ENCODE measurements around the gene CDH23. TPM values are rescaled to one million over a fixed set of nuclear protein-coding genes. Genes with fewer than 3 reads are reported as not detected.

CDH23 gene
- total RNA-seq, 1 experiment from 2014 or later = 2.9 TPM

GRCh38 chr10:71819985-71820384 lies 423.3 kb downstream of the CDH23 start:
- no peak for TF ChIP-seq ZNF121 (CRISPR knock-in tag; IDR thresholded peaks at IDR 0.05)
- TF ChIP-seq GTF2I (CRISPR knock-in tag; conservative IDR thresholded peaks at IDR 0.05) = no peak
- TF ChIP-seq ZNF512 (CRISPR knock-in tag; IDR thresholded peaks at IDR 0.05; ENCODE audit: borderline replicate concordance) = no peak
- no peak for TF ChIP-seq GABPB1 (CRISPR knock-in tag; IDR thresholded peaks at IDR 0.05)
- no peak for TF ChIP-seq EMX1 (CRISPR knock-in tag; IDR thresholded peaks at IDR 0.05)
- TF ChIP-seq ATF3 (CRISPR knock-in tag; conservative IDR thresholded peaks at IDR 0.05) = no peak
- TF ChIP-seq NR2C2 (CRISPR knock-in tag; IDR thresholded peaks at IDR 0.05) = no peak
- Mint-ChIP-seq H3K27ac (no peak overlapping the region), H3K27me3 (ENCODE audit: low read depth) (no peaks in the 10 kb centered on the region), H3K36me3 (peaks cover 81% of the 10 kb centered on the region), H3K4me3 (no peak overlapping the region), H3K9me3 (no peaks in the 10 kb centered on the region), H3K4me1 (peaks cover 17% of the 10 kb centered on the region)
- POLR2A ChIA-PET = interaction anchor here (0.6 kb wide), 1 partner anchor 14 kb away, joined by 3 read pairs; no protein-coding TSS in a partner anchor
- DNase-seq (ENCODE audit: low spot score) = no peak
- CTCF ChIA-PET = no interaction called here
- no peak for ATAC-seq

GRCh38 chr10:71820966-71821365 lies 424.2 kb downstream of the CDH23 start:
- POLR2A ChIA-PET = no interaction called here
- no peaks in the 10 kb centered on the region for H3K27me3 Mint-ChIP-seq (ENCODE audit: low read depth)
- H3K36me3 Mint-ChIP-seq = peaks cover 85% of the 10 kb centered on the region
- CTCF ChIA-PET = no interaction called here
- H3K4me3 Mint-ChIP-seq = no peak overlapping the region
- H3K27ac Mint-ChIP-seq = no peak overlapping the region
- no peaks in the 10 kb centered on the region for H3K9me3 Mint-ChIP-seq
- H3K4me1 Mint-ChIP-seq = peaks cover 27% of the 10 kb centered on the region
- DNase-seq (ENCODE audit: low spot score) (no peak), ATAC-seq (no peak)
- TF ChIP-seq TEAD1 (CRISPR knock-in tag; IDR thresholded peaks at IDR 0.05) (no peak), JUN (CRISPR knock-in tag; IDR thresholded peaks at IDR 0.05) (no peak), SOX15 (CRISPR knock-in tag; IDR thresholded peaks at IDR 0.05) (no peak), CREM (CRISPR knock-in tag; IDR thresholded peaks at IDR 0.05) (no peak), E2F5 (CRISPR knock-in tag; IDR thresholded peaks at IDR 0.05) (no peak), PRDM15 (CRISPR knock-in tag; IDR thresholded peaks at IDR 0.05) (no peak), ZNF263 (CRISPR knock-in tag; IDR thresholded peaks at IDR 0.05; ENCODE audit: low read depth) (no peak), NR1H2 (CRISPR knock-in tag; IDR thresholded peaks at IDR 0.05) (no peak), JAZF1 (CRISPR knock-in tag; IDR thresholded peaks at IDR 0.05) (no peak), E2F1 (CRISPR knock-in tag; IDR thresholded peaks at IDR 0.05) (no peak), AFF4 (CRISPR knock-in tag; IDR thresholded peaks at IDR 0.05; ENCODE audit: borderline replicate concordance) (no peak), E2F4 (CRISPR knock-in tag; IDR thresholded peaks at IDR 0.05; ENCODE audit: borderline replicate concordance, low read depth) (no peak), ZNF423 (CRISPR knock-in tag; IDR thresholded peaks at IDR 0.05) (no peak), ZNF317 (CRISPR knock-in tag; IDR thresholded peaks at IDR 0.05; ENCODE audit: borderline replicate concordance, low read depth) (no peak)

Measured in WTC11 (cell line).